ENCODE data around the gene IKZF3.

Gene IKZF3

DNA sequence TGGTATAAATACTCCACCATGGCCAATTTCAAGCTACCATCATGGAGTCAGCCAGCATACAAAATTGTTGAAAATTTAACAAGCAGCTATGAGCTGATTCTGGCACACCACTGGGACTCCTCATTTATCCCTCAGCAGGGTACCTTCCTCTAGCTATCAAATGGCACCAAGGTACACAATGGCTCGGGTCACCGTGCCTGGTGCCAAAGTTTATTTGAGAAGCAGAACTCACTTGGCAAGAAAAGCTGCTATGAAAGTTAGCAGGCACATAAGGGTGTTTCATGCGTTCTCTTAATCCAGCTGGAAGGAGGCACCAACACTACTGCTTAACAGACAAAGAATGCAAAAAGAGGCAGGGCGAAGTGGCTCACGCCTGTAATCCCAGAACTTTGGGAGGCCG, 51.6 kb downstream of the IKZF3 start:
- H3K27ac ChIP-seq: peak overlapping the region; percentile 77
- no peak for TF ChIP-seq CTCF (conservative IDR thresholded peaks at IDR 0.05)

DNA sequence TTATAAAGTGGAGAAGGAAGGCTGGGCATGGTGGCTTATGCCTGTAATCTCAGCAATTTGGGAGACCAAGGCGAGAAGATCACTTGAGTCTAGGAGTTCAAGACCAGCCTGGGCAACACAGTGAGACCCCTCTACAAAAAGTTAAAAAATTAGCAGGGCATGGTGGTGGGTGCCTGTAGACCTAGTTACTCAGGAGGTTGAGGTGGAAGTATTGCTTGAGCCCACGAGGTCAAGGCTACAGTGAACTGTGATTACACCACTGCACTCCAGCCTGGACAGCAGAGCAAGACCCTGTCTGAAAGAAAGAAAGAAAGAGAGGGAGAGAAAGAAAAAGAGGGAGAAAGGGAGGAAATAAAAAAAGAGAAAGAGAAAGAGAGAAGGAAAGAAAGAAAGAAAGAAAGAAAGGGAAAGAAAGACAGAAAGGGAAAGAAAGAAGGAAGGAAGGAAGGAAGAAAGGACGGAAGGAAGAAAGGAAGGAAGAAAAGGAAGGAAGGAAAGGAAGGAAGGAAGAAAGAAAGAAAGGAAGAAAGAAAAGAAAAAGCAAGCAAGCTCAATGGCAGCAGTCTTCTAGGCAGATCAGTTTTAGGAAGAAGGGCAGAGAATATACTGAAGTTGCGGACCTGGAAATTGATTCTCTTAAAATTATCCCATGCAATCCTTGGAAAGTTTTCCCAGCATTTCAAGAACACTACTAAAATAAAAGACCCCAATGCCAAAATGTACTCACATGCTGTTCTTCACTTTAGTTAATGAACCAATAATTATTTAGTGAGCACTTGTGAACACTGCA, 53.0 kb downstream of the IKZF3 start:
- TF ChIP-seq CTCF (conservative IDR thresholded peaks at IDR 0.05): no peak
- no peak overlapping the region for H3K27ac ChIP-seq

DNA sequence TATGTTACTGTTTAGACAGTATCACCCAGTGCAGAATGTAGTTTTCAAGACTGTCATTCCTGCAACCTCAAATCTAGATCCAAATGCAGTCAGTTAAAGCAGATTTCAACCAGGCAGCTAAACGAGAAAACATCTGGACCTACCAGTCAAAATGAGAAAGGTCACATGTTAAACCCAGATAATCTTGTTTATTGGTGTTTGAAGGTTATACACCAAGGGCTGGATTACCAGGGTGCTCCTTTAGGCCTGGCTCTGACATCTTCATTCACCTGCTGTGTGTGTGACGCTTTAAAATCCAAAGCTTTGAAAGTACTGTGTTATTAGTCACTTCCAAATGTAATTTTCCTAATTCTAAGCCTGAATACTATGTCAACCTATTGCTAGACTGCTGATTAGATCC, 54.9 kb downstream of the IKZF3 start:
- H3K27ac ChIP-seq: 0 out of 2 replicates have a peak overlapping the region, but pooled peaks have one; percentile 1
- TF ChIP-seq CTCF (conservative IDR thresholded peaks at IDR 0.05): no peak

GRCh38 chr17:39808409-39808997, 55.6 kb downstream of the IKZF3 start:
- TF ChIP-seq CTCF (conservative IDR thresholded peaks at IDR 0.05): no peak
- H3K27ac ChIP-seq: 0 out of 2 replicates have a peak overlapping the region, but pooled peaks have one; percentile 1

GRCh38 chr17:39804839-39805238, 59.3 kb downstream of the IKZF3 start:
- no peak for TF ChIP-seq CTCF (conservative IDR thresholded peaks at IDR 0.05)
- H3K27ac ChIP-seq: peak overlapping the region; percentile 59

DNA sequence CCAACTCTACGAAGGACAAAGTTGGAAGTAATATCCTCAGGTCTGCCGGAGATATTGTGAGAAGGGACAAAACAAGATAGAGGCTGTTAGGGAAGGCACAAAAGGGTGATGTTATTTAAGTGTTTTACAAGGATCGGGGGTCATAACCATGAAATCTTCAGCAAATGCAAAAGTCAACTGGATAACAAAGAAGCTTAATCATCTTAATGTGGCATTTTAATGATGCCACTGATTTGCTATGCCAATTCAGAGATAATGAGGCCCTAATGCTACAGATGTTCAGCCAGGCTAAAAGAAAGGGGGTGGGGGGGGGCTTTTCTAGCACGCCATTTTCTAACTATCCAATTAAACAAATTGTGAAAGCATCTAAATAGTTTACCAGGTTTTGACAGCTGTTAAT, 63.1 kb downstream of the IKZF3 start:
- H3K27ac ChIP-seq: no peak overlapping the region
- TF ChIP-seq CTCF (conservative IDR thresholded peaks at IDR 0.05): no peak

GRCh38 chr17:39800540-39800939, 63.6 kb downstream of the IKZF3 start:
- H3K27ac ChIP-seq: no peak overlapping the region
- no peak for TF ChIP-seq CTCF (conservative IDR thresholded peaks at IDR 0.05)

All from VCaP (cell line).